Measurements from ENCODE around the gene PCBD2.

DNA sequence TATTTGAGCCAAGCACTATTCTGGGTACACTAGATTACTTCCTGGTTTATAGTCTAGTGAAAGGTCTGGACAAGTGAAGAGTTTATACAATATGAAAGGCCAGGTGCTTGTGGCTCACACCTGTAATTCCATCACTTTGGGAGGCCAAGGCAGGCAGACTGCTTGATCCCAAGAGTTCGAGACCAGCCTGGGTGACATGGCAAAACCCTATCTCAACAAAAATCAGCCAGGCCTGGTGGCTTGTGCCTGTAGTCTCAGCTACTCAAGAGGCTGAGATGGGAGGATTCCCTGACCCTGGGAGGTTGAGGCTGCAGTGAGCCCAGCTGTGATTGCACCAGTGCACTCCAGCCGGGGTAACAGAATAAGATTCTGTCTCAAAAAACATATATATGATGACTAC lies 40.2 kb upstream of the PCBD2 start:
- TF ChIP-seq CTCF (IDR thresholded peaks at IDR 0.05) (no peak), POLR2A (IDR thresholded peaks at IDR 0.05) (no peak), EP300 (IDR thresholded peaks at IDR 0.05) (no peak)

Data from ovary (tissue), 3 donors.